Choroid plexus epithelial cell (primary cell): ENCODE data around the gene MAGEF1.

Experiments used
- DNase-seq: peaks from one replicate; pipeline ENCODE4 v3.0.0-alpha.2; 2010; ENCODE audit warnings: low read depth
- H3K4me3 ChIP-seq: 2 replicates; pipeline ENCODE4 v1.5.1; 2011; ENCODE audit warnings: low read depth, mild to moderate bottlenecking, control low read depth, low read length, moderate library complexity
- TF ChIP-seq, protein P1 (sequence below): conservative IDR thresholded peaks from 2 replicates; pipeline ENCODE4 v1.5.1; 2011; ENCODE audit warnings: low read depth, mild to moderate bottlenecking, control low read depth, inconsistent platforms, low read length, moderate library complexity

Gene MAGEF1

DNA sequence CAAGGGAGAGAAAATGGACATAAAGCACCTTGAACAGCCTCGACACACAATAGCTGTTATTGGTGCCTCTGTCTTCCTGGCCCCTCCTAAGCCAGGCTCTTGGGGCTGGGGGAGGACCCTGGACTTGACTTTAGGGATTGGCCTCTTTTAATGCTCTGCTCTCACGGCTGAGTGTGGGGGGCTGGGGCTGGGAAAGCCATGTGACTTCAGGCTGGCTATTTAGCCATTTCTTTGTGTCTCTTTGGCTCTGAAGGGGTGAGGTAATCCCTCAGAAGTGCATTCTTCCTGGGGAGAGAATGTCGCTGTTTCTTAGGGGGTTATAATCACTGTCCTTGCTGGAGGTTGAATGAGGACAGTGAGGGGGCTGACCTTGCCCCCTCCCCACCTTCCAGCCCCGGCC is 26.2 kb downstream of the MAGEF1 start:
- peak; percentile 13 for DNase-seq
- TF ChIP-seq, protein P1, sequence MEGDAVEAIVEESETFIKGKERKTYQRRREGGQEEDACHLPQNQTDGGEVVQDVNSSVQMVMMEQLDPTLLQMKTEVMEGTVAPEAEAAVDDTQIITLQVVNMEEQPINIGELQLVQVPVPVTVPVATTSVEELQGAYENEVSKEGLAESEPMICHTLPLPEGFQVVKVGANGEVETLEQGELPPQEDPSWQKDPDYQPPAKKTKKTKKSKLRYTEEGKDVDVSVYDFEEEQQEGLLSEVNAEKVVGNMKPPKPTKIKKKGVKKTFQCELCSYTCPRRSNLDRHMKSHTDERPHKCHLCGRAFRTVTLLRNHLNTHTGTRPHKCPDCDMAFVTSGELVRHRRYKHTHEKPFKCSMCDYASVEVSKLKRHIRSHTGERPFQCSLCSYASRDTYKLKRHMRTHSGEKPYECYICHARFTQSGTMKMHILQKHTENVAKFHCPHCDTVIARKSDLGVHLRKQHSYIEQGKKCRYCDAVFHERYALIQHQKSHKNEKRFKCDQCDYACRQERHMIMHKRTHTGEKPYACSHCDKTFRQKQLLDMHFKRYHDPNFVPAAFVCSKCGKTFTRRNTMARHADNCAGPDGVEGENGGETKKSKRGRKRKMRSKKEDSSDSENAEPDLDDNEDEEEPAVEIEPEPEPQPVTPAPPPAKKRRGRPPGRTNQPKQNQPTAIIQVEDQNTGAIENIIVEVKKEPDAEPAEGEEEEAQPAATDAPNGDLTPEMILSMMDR, result no peak
- H3K4me3 ChIP-seq, result no peak overlapping the region

DNA sequence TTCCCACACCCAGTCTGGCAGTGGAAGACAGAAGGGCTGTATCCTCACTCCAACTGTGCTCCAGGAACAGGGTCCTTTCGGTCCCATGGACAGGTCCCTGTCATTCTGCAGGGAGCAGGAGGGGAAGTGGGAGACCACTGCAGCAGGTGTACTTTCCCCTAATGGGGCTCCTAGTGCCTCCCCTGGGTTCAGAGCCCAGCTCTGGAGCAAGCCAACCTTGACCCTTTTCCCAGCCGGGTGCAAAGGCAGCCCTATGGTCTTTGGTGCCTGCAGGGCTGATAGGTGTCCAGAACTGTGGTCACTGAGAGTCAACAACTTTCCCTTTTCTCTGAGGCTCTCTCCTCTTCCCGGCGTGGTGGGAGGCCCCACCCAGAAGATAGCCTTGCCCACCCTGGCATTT is 26.8 kb downstream of the MAGEF1 start:
- no peak overlapping the region for H3K4me3 ChIP-seq
- DNase-seq, result no peak
- TF ChIP-seq, protein P1, result no peak

DNA sequence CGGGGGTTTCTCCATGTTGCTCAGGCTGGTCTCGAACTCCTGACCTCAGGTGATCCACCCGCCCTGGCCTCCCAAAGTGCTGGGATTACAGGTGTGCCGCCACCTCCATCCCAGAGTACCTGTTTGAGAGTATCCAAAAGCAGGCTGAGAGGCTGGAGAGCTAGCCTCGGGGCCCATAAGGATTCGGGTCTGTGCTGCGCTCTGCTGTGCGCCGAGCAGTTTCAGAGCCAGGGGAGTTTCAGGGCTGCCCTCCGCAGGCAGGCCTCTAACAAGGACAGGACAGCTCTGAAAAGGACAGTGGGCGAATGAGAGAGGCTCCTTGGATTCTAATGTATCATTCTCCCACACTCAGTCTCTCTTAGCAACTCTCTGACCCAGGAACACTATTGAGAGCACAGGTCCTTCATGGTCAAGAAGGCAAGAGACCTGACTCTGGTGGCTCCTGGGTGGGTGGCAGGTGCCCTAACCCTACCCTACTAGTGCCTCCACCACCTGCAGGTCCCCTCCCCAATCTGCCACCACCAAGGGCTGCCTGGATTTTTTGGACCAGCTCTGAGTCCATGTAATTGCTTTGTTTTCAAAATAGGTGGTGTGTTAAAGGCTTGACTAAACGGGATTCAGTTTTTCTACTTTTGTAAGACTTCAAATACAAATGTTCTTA is 27.8 kb downstream of the MAGEF1 start:
- no peak overlapping the region for H3K4me3 ChIP-seq
- DNase-seq, result no peak
- TF ChIP-seq, protein P1, result no peak

DNA sequence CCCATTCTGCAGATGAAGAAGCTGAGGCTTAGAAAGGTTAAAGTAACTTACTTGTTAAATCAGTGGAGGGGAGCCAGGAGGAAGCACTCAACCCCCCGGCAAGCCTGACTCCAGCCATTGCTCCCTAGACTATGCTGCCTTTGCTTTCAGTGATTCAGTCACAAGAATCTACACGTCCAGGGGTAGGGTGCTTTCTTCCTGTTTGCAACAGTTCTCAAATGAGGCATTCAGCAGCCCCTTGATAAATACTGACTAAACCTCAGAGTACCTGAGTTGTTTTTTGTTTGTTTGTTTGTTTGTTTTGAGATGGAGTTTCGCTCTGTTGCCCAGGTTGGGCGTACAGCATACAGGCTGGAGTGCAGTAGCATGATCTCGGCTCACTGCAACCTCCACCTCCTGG is 28.6 kb downstream of the MAGEF1 start:
- TF ChIP-seq, protein P1, result no peak
- H3K4me3 ChIP-seq, result no peak overlapping the region
- no peak for DNase-seq

DNA sequence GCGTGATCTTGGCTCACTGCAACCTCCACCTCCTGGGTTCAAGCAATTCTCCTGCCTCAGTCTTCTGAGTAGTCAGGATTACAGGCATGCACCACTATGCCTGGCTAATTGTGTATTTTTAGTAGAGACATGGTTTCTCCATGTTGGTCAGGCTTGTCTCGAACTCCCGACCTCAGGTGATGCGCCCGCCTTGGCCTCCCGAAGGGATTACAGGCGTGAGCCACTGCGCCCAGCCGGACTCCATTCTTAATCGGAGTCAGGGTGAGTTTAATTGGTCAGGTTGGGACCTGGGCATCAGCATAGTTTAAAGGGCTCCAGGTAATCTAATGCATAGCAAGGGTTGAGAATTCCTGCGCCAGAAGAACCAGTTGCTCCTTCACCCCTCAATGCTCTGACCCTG is 29.2 kb downstream of the MAGEF1 start:
- DNase-seq, result no peak
- TF ChIP-seq, protein P1, result no peak
- H3K4me3 ChIP-seq, result no peak overlapping the region

DNA sequence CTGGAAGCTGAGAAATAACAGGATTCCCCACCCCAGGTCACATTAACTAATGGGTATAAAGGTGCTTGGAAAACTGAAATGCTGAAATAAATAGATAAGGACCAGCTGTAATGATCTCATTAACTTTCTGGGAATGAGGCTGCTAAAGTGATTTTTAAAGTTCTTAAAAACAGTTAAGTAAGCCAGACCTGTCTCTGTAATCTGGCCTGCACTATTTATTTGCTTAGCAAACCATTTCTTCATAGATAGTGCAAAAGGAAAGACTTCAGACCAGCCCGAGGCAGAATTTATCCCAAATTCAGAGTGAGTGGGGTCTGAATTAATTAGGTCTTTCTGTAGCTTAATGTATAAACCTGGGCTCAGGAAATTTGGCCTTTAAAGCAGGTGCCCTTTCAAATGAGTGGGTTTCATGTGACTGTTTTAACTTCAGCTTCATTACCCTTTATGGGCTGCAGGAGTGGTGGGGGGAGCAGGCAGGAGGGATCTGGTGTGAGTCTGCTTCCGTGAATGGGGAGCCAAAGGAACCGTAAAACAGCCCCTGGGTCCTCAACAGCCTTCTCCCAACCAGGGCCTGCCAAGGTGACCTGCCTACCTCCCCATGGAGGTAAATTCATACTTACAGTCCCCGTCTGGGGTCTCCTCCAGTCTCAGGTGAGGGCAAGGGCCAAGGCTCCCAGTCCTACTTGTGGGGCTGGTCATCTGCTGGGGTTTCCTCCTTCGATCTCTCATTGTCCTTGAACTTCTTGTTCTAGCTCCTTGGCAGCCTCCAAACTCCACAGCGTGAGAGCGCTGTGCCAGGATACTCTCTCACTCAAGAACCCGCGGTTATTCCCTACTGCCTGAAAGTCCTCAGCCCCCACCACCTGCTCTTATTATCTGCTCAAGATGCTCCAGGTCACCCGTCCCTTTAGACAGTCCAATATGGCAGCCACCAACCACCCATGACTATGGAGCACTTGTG is 31.2 kb downstream of the MAGEF1 start:
- H3K4me3 ChIP-seq, result no peak overlapping the region
- TF ChIP-seq, protein P1, result no peak
- DNase-seq, result no peak
